ENCODE data around the gene MAP2K2. TPM values are rescaled to one million over a fixed set of nuclear protein-coding genes. Genes with fewer than 3 reads are reported as not detected.

Gene MAP2K2
- total and polyA plus RNA-seq, 2 experiments from 2014 or later = 217 to 240 TPM

- TF ChIP-seq, protein P1, sequence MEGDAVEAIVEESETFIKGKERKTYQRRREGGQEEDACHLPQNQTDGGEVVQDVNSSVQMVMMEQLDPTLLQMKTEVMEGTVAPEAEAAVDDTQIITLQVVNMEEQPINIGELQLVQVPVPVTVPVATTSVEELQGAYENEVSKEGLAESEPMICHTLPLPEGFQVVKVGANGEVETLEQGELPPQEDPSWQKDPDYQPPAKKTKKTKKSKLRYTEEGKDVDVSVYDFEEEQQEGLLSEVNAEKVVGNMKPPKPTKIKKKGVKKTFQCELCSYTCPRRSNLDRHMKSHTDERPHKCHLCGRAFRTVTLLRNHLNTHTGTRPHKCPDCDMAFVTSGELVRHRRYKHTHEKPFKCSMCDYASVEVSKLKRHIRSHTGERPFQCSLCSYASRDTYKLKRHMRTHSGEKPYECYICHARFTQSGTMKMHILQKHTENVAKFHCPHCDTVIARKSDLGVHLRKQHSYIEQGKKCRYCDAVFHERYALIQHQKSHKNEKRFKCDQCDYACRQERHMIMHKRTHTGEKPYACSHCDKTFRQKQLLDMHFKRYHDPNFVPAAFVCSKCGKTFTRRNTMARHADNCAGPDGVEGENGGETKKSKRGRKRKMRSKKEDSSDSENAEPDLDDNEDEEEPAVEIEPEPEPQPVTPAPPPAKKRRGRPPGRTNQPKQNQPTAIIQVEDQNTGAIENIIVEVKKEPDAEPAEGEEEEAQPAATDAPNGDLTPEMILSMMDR (IDR thresholded peaks at IDR 0.05; ENCODE audit: low read depth, low read length) = no peak
- Histone ChIP-seq H3K4me1 (ENCODE audit: low read depth) (no peaks in the 10 kb centered on the region), H3K27ac (no peak overlapping the region)
These were observed 33.2 kb upstream of the MAP2K2 start for GRCh38 chr19:4157164-4157563.

DNA sequence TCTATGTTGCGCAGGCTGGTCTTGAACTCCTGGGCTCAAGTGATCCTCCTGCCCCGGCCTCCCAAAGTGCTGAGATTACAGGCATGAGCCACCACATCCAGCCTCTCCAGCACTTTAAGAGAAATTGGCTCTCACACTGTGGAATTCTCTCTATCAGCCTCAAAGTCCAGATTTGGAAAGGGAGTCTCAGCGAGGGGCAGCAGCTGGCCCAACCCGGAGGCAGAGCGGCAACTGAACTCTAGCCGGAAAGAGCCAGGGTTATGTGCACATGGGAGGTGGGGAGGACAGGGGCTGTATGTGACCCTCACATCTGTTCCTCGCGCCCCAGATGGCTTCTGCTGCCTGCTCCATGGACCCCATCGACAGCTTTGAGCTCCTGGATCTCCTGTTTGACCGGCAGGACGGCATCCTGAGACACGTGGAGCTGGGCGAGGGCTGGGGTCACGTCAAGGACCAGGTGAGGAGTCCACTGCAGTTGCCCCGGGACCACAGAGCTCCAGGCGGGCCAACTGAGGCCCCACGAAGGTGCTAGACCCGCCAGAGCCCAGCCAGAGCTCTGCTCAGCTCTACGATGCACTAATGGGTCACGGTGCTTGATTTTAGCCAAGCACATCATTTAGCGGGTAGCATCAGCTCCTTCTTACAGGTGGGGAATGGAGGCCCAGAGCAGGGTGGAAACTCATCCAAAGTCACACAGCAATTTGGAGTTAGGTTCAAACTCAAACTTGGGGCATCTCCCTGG lies 30.8 kb upstream of the MAP2K2 start:
- H3K4me1 ChIP-seq (ENCODE audit: low read depth) = no peaks in the 10 kb centered on the region
- TF ChIP-seq, protein P1 (IDR thresholded peaks at IDR 0.05; ENCODE audit: low read depth, low read length) = no peak
- DNase-seq (ENCODE audit: low read depth in 1 of 2, low spot score in 1 of 2) = no peak
- H3K27me3 ChIP-seq = peaks cover 3% of the 10 kb centered on the region
- H3K4me3 ChIP-seq = no peak overlapping the region
- no peaks in the 10 kb centered on the region for H3K36me3 ChIP-seq
- H3K27ac ChIP-seq = no peak overlapping the region
- no peaks in the 10 kb centered on the region for H3K9me3 ChIP-seq (ENCODE audit: low read depth)

More at GRCh38 chr19:4157164-4157563, 33.2 kb upstream of the MAP2K2 start:
- no peak for DNase-seq (ENCODE audit: low read depth in 1 of 2, low spot score in 1 of 2)
- Histone ChIP-seq H3K36me3 (no peaks in the 10 kb centered on the region), H3K27me3 (peaks cover 3% of the 10 kb centered on the region), H3K4me3 (no peak overlapping the region), H3K9me3 (ENCODE audit: low read depth) (no peaks in the 10 kb centered on the region)

DNA sequence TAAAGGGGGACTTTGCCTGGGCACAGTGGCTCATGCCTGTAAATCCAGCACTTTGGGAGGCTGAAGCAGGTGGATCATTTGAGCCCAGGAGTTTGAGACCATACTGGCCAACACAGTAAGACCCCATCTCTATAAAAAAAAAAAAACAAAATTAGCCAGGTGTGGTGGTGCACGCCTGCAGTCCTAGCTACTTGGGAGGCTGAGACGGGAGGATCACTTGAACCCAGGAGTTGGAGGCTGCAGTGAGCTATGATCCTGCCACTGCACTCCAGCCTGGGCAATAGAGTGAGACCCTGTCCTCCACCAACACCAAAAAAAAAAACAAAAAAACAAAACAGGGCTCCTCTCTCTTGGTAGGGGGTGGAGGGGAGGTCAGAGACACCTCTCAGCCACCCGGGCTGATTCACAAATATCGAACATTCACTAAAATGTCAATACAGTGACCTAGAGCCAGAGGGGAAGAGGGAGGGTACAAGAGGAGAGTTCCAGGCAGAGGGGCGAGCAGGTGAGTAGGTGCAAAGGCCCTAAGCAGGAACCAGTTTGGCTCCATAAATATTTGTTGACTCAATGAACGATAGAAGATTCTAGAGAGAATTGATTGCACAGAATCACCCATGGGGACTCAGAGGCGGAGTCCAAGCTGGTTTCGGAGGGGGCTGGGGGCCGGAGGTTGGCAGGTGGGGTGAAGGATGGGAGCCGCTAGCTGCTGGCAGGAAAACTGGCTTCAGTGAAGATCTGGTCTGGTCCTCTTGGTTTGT lies 28.5 kb upstream of the MAP2K2 start:
- no peaks in the 10 kb centered on the region for H3K9me3 ChIP-seq (ENCODE audit: low read depth)
- H3K4me3 ChIP-seq = no peak overlapping the region
- peaks cover 3% of the 10 kb centered on the region for H3K27me3 ChIP-seq
- H3K4me1 ChIP-seq (ENCODE audit: low read depth) = no peaks in the 10 kb centered on the region
- TF ChIP-seq, protein P1 (IDR thresholded peaks at IDR 0.05; ENCODE audit: low read depth, low read length) = no peak
- no peak overlapping the region for H3K27ac ChIP-seq
- no peaks in the 10 kb centered on the region for H3K36me3 ChIP-seq
- DNase-seq (ENCODE audit: low read depth in 1 of 2, low spot score in 1 of 2) = no peak

GRCh38 chr19:4151623-4152022 lies 27.7 kb upstream of the MAP2K2 start:
- no peak for DNase-seq (ENCODE audit: low read depth in 1 of 2, low spot score in 1 of 2)
- no peaks in the 10 kb centered on the region for H3K4me1 ChIP-seq (ENCODE audit: low read depth)
- no peak overlapping the region for H3K4me3 ChIP-seq
- TF ChIP-seq, protein P1 (IDR thresholded peaks at IDR 0.05; ENCODE audit: low read depth, low read length) = no peak
- H3K36me3 ChIP-seq = no peaks in the 10 kb centered on the region
- peaks cover 3% of the 10 kb centered on the region for H3K27me3 ChIP-seq
- H3K27ac ChIP-seq = no peak overlapping the region
- H3K9me3 ChIP-seq (ENCODE audit: low read depth) = no peaks in the 10 kb centered on the region

- H3K9me3 ChIP-seq (ENCODE audit: low read depth) = no peaks in the 10 kb centered on the region
- H3K4me3 ChIP-seq = no peak overlapping the region
These were observed 25.8 kb upstream of the MAP2K2 start for GRCh38 chr19:4149518-4150288.

More at GRCh38 chr19:4149518-4150288, 25.8 kb upstream of the MAP2K2 start:
- DNase-seq (ENCODE audit: low read depth in 1 of 2, low spot score in 1 of 2) = peak in 1 of 2 donors; percentile 24
- Histone ChIP-seq H3K4me1 (ENCODE audit: low read depth) (no peaks in the 10 kb centered on the region), H3K36me3 (no peaks in the 10 kb centered on the region), H3K27me3 (peaks cover 5% of the 10 kb centered on the region), H3K27ac (no peak overlapping the region)
- TF ChIP-seq, protein P1 (IDR thresholded peaks at IDR 0.05; ENCODE audit: low read depth, low read length) = no peak

All from cardiac muscle cell (in vitro differentiated cells and primary cell).